NCI-H2107 treated with DMSO at 0.1 percent for 48 hours (cell line): Measurements from ENCODE around the gene APOB.

ENCODE experiments used
- DNase-seq: peaks from one replicate; lab custom pipeline; 2025; ENCODE audit not compliant: unreplicated experiment; lab: John Stamatoyannopoulos, UW

Gene APOB

GRCh38 chr2:21005700-21006422 lies 38.0 kb downstream of the APOB start:
- no peak for DNase-seq

GRCh38 chr2:21005111-21005699 lies 38.7 kb downstream of the APOB start:
- no peak for DNase-seq

- no peak for DNase-seq
These were observed 39.7 kb downstream of the APOB start for GRCh38 chr2:21004181-21004572.

- DNase-seq = no peak
These were observed 40.2 kb downstream of the APOB start for GRCh38 chr2:21003572-21004180.

GRCh38 chr2:21002814-21003192 lies 41.1 kb downstream of the APOB start:
- no peak for DNase-seq

GRCh38 chr2:21001988-21002813 lies 41.7 kb downstream of the APOB start:
- no peak for DNase-seq

- no peak for DNase-seq
These were observed 42.5 kb downstream of the APOB start for GRCh38 chr2:21001225-21001946.

- DNase-seq = no peak
These were observed 43.8 kb downstream of the APOB start for GRCh38 chr2:20999906-21000645.

GRCh38 chr2:20998972-20999905 lies 44.6 kb downstream of the APOB start:
- no peak for DNase-seq

GRCh38 chr2:20997953-20998722 lies 45.7 kb downstream of the APOB start:
- DNase-seq = no peak

- DNase-seq = no peak
These were observed 49.7 kb downstream of the APOB start for GRCh38 chr2:20994130-20994529.

- no peak for DNase-seq
These were observed 51.6 kb downstream of the APOB start for GRCh38 chr2:20992201-20992711.

GRCh38 chr2:20990442-20991430 lies 53.1 kb downstream of the APOB start:
- peak; percentile 1 for DNase-seq

- DNase-seq = no peak
These were observed 54.5 kb downstream of the APOB start for GRCh38 chr2:20989404-20989803.

GRCh38 chr2:20988905-20989304 lies 55.0 kb downstream of the APOB start:
- DNase-seq = no peak

GRCh38 chr2:20986024-20986939 lies 57.6 kb downstream of the APOB start:
- DNase-seq = no peak
